ENCODE data around the gene EBLN1. TPM values are rescaled to one million over a fixed set of nuclear protein-coding genes. Genes with fewer than 3 reads are reported as not detected.

EBLN1 gene
- total and polyA plus RNA-seq, 2 of the 13 experiments (the other 11 are each of a cell fraction or from before 2014, with no cell fraction given) = not detected

- POLR2A ChIA-PET = no interaction called here
- H3K4me3 ChIP-seq (replicated peaks in 1 of 3; ENCODE audit: insufficient read depth in 1 of 3, low read depth in 2 of 3, low read length in 3 of 3) = no peak overlapping the region
- BruUV-seq (replicated peaks) = no TSS peak
- peaks cover 0 to 8% of the 10 kb centered on the region in 2 experiments; a peak in 2 of 5 replicates for H3K27me3 ChIP-seq (ENCODE audit: control insufficient read depth in 1 of 2, insufficient read depth in 2 of 2, low read length in 2 of 2)
- no peaks in the 10 kb centered on the region for H3K36me3 ChIP-seq (replicated peaks in 1 of 2; ENCODE audit: control insufficient read depth in 1 of 2, insufficient read depth in 2 of 2, low read length in 2 of 2)
- WGBS (ENCODE audit: low lambda C conversion rate) = 0% methylated on average over 3 of the region's 3 CpGs
- no peaks in the 10 kb centered on the region for H3K4me1 ChIP-seq (ENCODE audit: insufficient read depth, low read length)
- no peaks in the 10 kb centered on the region for H4K20me1 ChIP-seq (ENCODE audit: insufficient read depth, low read length)
- H3K27ac ChIP-seq (ENCODE audit: extremely low read length, insufficient read depth, low read length) = no peak overlapping the region
- H3K79me2 ChIP-seq (ENCODE audit: insufficient read depth, low read length) = no peaks in the 10 kb centered on the region
- intact Hi-C loops (cut with micrococcal nuclease; ENCODE audit: unreplicated experiment) (no loop called here), in situ Hi-C loops (cut with HindIII; ENCODE audit: extremely low pct_ligation_motif_present, low pct_unique_long_range_greater_than_20kb) (no loop called here)
- ATAC-seq (no peak), FAIRE-seq (no peak), DNase-seq (ENCODE audit: low spot score) (no peak)
- no peak overlapping the region for H3K4me2 ChIP-seq (ENCODE audit: low read depth, low read length)
- CTCF ChIA-PET (ENCODE audit: low intra/inter-chr PET ratio, low total read pairs) = no interaction called here
- H3K9me3 ChIP-seq (ENCODE audit: low read length) = no peaks in the 10 kb centered on the region
- H2AFZ ChIP-seq (ENCODE audit: low read length) = no peak overlapping the region
- no peak overlapping the region for H3K9ac ChIP-seq (ENCODE audit: insufficient read depth, low read depth, low read length)
- TF ChIP-seq ZFAT (CRISPR knock-in tag; conservative IDR thresholded peaks at IDR 0.05) (no peak), PRDM4 (CRISPR knock-in tag; IDR thresholded peaks at IDR 0.05; ENCODE audit: borderline replicate concordance) (no peak), ZNF597 (CRISPR knock-in tag; IDR thresholded peaks at IDR 0.05) (no peak), ZNF7 (CRISPR knock-in tag; IDR thresholded peaks at IDR 0.05) (no peak), DZIP1 (CRISPR knock-in tag; IDR thresholded peaks at IDR 0.05) (no peak), ZHX1 (CRISPR knock-in tag; IDR thresholded peaks at IDR 0.05; ENCODE audit: low read depth) (no peak), ZNF337 (CRISPR knock-in tag; IDR thresholded peaks at IDR 0.05; ENCODE audit: borderline replicate concordance, low read depth) (no peak), ZNF574 (CRISPR knock-in tag; IDR thresholded peaks at IDR 0.05) (no peak), ZFP36L1 (CRISPR knock-in tag; IDR thresholded peaks at IDR 0.05) (no peak)
These were observed 27.0 kb upstream of the EBLN1 start for GRCh38 chr10:22244855-22245254.
